Measurements from ENCODE around the gene NUDT8. TPM values are rescaled to one million over a fixed set of nuclear protein-coding genes. Genes with fewer than 3 reads are reported as not detected.

NUDT8 gene
- polyA plus RNA-seq, 1 donor (not counting 4 experiments of a cell fraction or from before 2014, with no cell fraction given), result 1.1 TPM

- no peaks in the 10 kb centered on the region for H3K36me3 ChIP-seq (ENCODE audit: control insufficient read depth in 2 of 2, extremely low read depth in 1 of 2, insufficient read depth in 2 of 2, low read length in 2 of 2)
- no peaks in the 10 kb centered on the region for H3K9me1 ChIP-seq (ENCODE audit: control insufficient read depth, extremely low read depth, insufficient read depth, low read length)
- no peak overlapping the region for H3K27ac ChIP-seq (ENCODE audit: control insufficient read depth, insufficient read depth, low read length)
- FAIRE-seq, result no peak
- peaks cover 18% of the 10 kb centered on the region for H3K4me1 ChIP-seq (ENCODE audit: control insufficient read depth, extremely low read depth, insufficient read depth, low read length)
- H3K4me2 ChIP-seq (ENCODE audit: control insufficient read depth, extremely low read depth, insufficient read depth, low read depth, low read length), result no peak overlapping the region
- no peak for TF ChIP-seq CTCF (optimal IDR thresholded peaks at IDR 0.05 in 1 of 3, IDR thresholded peaks at IDR 0.05 in 1 of 3, conservative IDR thresholded peaks at IDR 0.05 in 1 of 3; ENCODE audit: extremely low read depth in 1 of 3, insufficient read depth in 2 of 3, low read length in 3 of 3)
- TF ChIP-seq EZH2 (IDR thresholded peaks at IDR 0.05; ENCODE audit: low read length), result no peak
- no peak overlapping the region for H3K9ac ChIP-seq (ENCODE audit: control insufficient read depth, extremely low read depth, insufficient read depth, low read length)
- H2AFZ ChIP-seq (ENCODE audit: control insufficient read depth, low read length), result no peak overlapping the region
- no peaks in the 10 kb centered on the region for H3K27me3 ChIP-seq (ENCODE audit: control insufficient read depth, extremely low read depth, insufficient read depth, low read length)
- DNase-seq (ENCODE audit: low read depth, low spot score), result no peak
- no peaks in the 10 kb centered on the region for H3K9me3 ChIP-seq (ENCODE audit: control insufficient read depth, low read depth, low read length)
- H3K4me3 ChIP-seq (ENCODE audit: control insufficient read depth in 2 of 3, extremely low read depth in 1 of 3, insufficient read depth in 2 of 3, low read depth in 1 of 3, low read length in 3 of 3), result no peak overlapping the region
- H3K79me2 ChIP-seq (ENCODE audit: control insufficient read depth, insufficient read depth, low read length), result no peaks in the 10 kb centered on the region
- dilution Hi-C loops (cut with MboI; ENCODE audit: extremely low pct_ligation_motif_present, low sequenced_read_pairs), result no loop called here
- H4K20me1 ChIP-seq (ENCODE audit: control insufficient read depth, extremely low read depth, insufficient read depth, low read length), result no peaks in the 10 kb centered on the region
Measured at GRCh38 chr11:67577951-67578350, 51.8 kb downstream of the NUDT8 start.

Small RNA genes lying within 50 kb of the gene (small RNA-seq; reads per million reads assigned to genes)
- 0 reads per million in 3 experiments for gene AP003385.3 (ENCODE audit: insufficient read length in 3 of 3, low read depth in 3 of 3, low replicate concordance in 1 of 3)

Other genes with a start within 250 kb of the NUDT8 start
- 5.7 to 8.5 TPM (median 8.0 TPM) in 3 replicates for gene RAD9A, start 238.0 kb downstream of the NUDT8 start, polyA plus RNA-seq
- 122 to 235 TPM (median 129 TPM) in 3 replicates for gene PPP1CA, start 228.1 kb downstream of the NUDT8 start, polyA plus RNA-seq
- gene TBC1D10C, start 225.9 kb downstream of the NUDT8 start, polyA plus RNA-seq, result not detected in 3 replicates
- not detected in 3 replicates for gene CARNS1, start 214.3 kb downstream of the NUDT8 start, polyA plus RNA-seq
- gene RPS6KB2, start 201.4 kb downstream of the NUDT8 start, polyA plus RNA-seq, result 59.5 to 83.0 TPM (median 61.4 TPM) in 3 replicates
- 0.10 TPM in 1 of 3 replicates, not detected in the others for gene PTPRCAP, start 192.3 kb downstream of the NUDT8 start, polyA plus RNA-seq
- 49.2 to 91.4 TPM (median 58.5 TPM) in 3 replicates for gene CORO1B, start 186.5 kb downstream of the NUDT8 start, polyA plus RNA-seq
- gene GPR152, start 177.2 kb downstream of the NUDT8 start, polyA plus RNA-seq, result not detected in 3 replicates
- not detected in 3 replicates for gene CABP4, start 174.6 kb downstream of the NUDT8 start, polyA plus RNA-seq
- 24.7 to 71.1 TPM (median 40.4 TPM) in 3 replicates for gene TMEM134, start 160.7 kb downstream of the NUDT8 start, polyA plus RNA-seq
- gene AIP, start 146.9 kb downstream of the NUDT8 start, polyA plus RNA-seq, result 32.5 to 42.9 TPM (median 35.3 TPM) in 3 replicates
- 10.6 to 25.2 TPM (median 15.9 TPM) in 3 replicates for gene PITPNM1, start 124.6 kb downstream of the NUDT8 start, polyA plus RNA-seq
- gene CDK2AP2, start 121.8 kb downstream of the NUDT8 start, polyA plus RNA-seq, result 8.0 to 31.1 TPM (median 9.7 TPM) in 3 replicates
- not detected in 3 replicates for gene CABP2, start 106.5 kb downstream of the NUDT8 start, polyA plus RNA-seq
- gene GSTP1, start 46.1 kb downstream of the NUDT8 start, polyA plus RNA-seq, result 1,511 to 3,251 TPM (median 1,575 TPM) in 3 replicates
- 92.9 to 118 TPM (median 102 TPM) in 3 replicates for gene NDUFV1, start 23.0 kb downstream of the NUDT8 start, polyA plus RNA-seq
- gene TBX10, start 9.8 kb upstream of the NUDT8 start, polyA plus RNA-seq, result not detected in 3 replicates
- gene ACY3, start 20.8 kb upstream of the NUDT8 start, polyA plus RNA-seq, result not detected in 3 replicates
- 0.25 to 1.1 TPM (median 0.67 TPM) in 3 replicates for gene ALDH3B2, start 44.7 kb upstream of the NUDT8 start, polyA plus RNA-seq